NCI-H187 (cell line): Measurements from ENCODE around the gene PPP6C.
"Not testable (repeated sequence)": the region's sequence is repeated elsewhere in the genome, so short reads cannot be mapped to it uniquely, and the experiment has no call there.

ENCODE experiments used
- DNase-seq, 2 experiments: peaks; one replicate each; lab custom pipeline; 2025; lab: John Stamatoyannopoulos, UW

Gene PPP6C

DNA sequence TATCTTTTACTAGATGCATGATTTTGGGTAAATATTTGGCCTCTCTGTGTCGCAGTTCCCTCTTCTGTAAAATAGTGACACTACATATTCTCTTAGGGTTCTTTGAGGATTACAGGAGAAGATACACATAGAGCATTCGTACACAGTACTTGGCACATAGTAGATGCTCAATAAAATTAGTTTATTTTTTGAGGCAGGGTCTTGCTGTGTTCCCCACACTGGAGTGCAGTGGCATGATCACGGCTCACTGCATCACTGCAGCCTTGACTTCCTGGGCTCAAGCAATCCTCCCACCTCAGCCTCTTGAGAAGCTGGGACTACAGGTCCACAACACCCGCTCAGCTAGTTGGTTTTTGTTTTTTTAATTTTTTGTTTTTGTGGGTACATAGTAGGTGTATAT lies 47.9 kb downstream of the PPP6C start:
- no peak for DNase-seq

DNA sequence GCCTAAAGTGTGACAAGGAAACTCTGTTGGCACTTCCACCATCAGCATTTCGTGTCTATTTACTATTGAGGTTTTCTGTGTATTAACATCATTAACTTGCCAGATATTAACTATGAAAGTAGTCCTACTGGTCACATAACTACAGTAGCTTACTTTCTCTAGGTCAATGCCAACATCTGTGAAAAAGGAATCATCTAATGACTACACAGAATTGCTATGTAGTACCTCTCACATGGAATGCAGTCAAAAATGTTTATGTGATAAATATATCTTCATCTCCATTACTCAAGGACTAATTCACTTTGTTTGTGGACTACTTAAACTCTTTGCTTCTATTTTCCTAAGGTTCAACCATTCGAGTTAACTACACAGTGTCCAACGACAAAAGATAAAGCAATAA lies 48.4 kb downstream of the PPP6C start:
- DNase-seq: no peak

DNA sequence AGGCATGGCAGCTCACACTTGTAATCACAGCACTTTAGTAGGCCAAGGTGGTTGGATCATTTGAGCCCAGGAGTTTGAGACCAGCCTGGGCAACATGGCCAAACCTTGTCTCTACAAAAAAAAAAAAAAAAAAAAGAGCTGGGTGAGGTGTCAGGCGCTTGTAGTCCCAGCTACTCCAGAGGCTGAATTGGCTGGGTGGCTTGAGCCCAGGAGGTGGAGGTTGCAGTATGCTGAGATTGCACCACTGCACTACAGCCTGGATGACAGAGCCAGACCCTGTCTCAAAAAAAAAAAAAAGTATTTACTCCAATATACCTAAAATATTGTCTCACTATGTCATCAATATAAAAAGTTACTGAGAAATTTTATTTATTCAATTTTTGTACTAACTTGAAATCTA lies 49.0 kb downstream of the PPP6C start:
- DNase-seq: no peak

DNA sequence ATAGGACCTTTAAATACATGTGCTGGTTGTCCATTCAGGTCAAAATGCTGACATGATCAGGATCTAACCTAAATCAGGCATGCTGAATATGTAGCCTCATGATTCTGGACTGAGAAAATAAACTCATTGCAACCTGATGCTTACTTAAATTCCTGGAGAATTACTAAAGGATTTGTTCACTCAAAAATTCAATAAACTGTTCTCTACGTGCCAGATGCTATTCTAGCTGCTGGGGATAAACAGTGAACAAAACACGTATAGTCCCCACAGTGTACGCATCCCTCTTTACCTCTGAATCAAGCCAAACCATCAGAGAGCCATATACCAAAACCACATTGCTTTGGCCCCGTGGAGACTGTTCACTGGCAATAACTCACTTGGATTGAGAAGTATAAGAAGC lies 52.4 kb downstream of the PPP6C start:
- DNase-seq: no peak

DNA sequence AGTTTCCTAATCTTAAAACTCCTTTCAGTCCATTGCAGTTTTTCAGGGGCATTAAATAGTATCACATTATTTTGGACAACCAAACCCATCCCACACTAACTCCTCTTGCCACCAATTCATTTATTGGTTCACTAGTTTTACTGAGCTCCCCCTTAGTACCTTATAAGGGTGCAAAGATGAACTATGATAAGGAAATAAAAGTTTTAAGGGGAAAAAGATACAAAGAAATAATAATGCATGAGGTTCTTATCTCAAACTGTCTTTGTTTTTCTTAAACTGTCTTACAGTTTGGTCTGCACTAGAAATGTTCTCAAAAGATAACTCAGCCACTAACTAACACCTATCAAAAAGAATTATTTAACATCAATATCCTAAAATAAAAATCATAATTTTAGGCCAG lies 54.6 kb downstream of the PPP6C start:
- no peak for DNase-seq

DNA sequence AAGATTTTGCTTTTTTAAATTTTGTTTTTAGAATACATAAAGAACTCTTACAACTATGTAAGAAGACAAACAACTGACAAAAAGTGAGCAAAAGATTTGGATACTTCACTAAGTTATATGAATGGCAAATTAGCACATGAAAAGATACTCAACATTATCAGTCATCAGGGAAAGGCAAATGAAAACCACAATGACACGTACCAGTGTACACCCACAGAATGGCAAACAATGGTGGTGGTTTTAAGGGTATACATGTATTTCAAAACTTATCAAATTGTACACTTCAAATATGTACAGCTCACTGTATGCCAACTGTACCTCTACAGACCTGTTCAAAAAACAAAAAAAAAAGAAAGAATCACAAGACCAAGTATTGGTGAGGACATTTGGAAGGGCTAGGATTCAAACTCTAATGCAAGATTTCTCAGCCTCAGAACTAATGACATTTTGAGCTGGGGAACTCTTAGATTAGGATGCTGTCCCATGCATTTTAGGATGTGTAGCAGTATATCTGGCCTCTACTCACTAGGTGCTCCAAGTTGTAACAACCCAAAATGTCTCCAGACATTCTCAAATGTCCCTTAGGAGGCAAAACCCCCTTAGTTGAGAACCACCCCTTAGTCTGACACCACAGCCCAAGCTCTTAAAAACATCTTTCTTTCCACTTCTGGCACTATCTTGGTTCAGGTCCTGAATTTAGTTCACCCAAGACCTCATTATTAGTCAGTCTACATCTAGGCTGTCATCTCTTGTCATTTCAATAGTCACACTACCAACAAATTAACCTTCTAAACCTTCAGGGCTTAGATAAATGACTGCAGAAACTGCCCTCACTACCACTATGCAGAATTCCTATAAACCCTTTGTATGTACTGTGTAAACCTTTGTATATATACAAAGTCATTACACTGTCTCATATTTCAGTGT lies 55.9 kb downstream of the PPP6C start:
- DNase-seq: no peak

DNA sequence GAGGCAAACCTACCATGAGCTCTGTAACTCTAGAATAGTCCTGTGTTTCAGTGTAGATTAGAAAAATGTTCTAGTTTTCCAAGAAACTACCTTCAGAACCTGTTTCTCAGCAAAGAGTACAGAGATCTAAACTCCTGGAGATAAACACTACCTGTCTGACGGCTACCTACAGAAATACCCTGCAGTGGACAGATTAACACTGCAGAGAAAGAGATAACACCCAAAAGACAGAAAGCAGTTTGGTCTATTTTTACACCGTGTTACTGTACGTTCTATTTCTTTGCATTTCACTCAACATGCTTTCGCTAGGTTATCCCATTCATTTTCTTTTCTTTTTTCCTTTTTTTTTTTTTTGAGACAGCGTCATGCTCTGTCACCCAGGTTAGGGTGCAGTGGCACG lies 57.8 kb downstream of the PPP6C start:
- no peak for DNase-seq

DNA sequence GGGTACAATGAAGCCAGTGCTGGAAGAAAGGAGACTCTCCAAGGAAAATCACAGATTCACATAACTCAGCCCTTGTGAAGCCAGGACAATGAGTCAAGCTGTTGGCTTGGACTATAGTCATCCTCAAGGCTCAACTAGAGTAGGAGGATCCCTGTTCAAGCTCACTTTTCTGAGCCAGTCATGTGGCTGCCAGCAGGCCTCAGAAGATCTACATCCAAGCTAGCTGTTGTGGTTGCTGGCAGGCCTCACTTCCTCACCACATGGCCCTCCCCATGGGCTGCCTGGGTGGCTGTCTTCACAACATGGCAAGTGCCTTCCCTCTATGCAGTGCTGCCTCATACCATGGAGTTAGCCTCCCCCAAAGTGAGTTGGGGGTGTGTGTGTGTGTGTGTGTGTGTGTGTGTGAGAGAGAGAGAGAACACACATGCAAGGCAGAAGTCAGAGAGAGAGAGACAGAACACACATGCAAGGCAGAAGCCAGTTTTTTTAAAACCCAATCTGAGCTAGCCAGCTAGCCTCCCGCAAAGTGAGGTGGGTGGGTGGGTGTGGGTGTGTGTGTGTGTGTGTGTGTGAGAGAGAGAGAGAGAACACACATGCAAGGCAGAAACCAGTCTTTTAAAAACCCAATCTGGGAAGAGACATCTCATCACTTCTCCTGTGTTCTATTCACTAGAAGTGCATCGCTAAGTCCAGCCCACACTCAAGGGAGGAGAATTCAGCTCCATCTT lies 63.4 kb downstream of the PPP6C start:
- DNase-seq: no peak

DNA sequence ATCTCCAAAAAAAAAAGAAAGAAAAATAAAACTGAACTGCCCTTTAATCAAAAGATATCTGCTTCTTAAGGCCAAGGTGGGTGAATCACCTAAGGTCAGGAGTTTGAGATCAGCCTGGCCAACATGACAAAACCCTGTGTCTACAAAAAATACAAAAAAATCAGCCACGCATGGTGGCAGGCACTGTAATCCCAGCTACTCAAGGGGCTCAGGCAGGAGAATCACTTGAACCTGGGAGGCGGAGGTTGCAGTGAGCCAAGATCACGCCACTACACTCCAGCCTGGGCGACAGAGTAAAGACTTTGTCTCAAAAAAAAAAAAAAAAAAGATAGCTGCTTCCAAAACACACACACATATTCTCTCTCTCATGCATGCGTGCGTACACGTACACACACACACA lies 64.1 kb downstream of the PPP6C start:
- DNase-seq: no peak

DNA sequence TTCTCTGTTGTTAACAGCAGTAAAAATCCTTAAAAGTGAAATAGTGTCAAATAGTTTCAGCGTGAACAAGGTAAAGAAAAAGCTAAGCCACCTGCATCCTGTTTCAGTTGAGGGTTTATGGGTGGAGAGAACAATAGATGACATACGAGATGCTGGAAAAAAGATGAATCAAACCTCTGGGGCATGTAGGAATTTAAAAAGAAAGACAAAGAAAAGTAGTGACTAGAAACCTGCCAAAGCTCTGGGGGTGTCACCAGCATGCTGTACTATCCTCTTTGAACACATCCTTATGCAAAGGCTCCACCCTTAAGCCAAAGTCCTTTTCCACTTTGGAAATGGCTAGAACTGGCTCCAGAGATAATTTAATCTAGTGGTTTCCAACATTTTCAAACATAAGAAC lies 68.5 kb downstream of the PPP6C start:
- no peak for DNase-seq

DNA sequence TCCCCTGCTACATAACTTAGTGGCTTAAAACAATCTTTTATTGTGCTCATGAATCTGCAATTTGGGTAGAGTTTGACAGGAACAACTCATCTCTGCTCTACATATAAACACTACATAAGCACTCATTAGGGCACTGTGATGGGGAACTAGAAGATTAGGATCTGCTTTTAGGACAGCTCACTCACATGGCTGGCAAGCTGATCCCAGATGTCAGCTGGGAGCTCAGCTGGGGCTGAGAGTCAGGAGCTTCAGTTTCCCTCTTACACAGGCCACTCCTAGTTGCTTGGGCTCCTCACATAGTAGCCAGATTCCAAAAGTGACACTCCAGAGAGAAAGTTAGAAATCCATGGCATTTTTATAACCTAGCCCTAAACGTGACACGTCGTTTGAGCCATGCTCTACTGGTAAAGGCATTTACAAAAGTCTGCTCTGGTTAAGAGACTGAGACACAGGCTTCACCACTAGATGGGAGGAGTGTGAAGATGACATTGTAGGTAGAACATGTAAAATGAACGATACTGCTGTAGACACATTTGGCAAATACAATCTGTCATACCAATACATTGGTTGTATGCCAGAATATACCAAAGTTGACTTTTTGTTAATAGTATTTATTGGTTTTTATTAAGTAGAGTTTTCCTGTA lies 69.8 kb downstream of the PPP6C start:
- no peak for DNase-seq

DNA sequence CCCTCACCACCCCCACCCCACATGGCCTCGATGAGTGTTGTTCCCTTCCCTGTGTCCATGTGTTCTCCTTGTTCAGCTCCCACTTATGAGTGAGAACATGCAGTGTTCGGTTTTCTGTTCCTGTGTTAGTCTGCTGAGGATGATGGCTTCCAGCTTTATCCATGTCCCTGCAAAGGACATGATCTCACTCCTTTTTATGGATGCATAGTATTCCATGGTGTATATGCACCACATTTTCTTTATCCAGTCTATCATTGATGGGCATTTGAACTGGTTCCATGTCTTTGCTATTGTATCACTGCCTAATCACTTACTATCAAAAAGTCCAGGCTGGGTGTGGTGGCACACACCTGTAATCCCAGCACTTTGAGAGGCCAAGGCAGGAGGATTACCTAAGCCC lies 70.9 kb downstream of the PPP6C start:
- not testable (repeated sequence) for DNase-seq

DNA sequence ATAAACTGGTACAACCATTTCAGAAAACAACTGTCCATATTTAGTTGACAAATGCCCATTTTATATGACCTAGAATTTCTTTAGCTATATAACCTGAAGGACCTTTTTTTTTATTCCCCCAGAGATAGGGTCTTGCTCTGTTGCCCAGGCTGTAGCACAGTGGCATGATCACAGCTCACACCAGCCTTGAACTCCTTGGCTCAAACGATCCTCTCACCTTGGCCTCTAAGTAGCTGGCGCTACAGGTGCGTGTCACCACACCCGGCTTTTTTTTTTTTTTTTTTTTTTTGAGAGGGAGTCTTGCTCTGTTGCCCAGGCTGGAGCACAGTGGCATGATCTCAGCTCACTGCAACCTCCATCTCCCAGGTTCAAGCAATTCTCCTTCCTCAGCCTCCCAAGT lies 75.1 kb downstream of the PPP6C start:
- DNase-seq: not testable (repeated sequence)

DNA sequence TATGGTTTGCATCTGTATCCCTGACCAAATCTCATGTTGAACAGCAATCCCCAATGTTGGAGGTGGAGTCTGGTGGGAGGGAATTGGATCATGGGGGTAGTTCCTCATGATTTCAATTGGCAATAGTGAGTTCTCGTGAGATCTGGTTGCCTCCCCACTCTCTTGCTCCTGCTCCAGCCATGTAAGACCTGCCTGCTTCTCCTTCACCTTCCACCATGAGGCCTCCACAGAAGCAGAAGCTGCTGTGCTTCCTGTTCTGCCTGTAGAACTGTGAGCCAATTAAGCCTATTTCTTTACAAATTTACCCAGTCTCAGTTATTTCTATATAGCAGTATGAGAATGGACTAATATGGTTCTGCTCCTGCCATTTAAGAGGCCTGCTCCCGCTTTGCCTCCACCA lies 79.1 kb downstream of the PPP6C start:
- DNase-seq: no peak

DNA sequence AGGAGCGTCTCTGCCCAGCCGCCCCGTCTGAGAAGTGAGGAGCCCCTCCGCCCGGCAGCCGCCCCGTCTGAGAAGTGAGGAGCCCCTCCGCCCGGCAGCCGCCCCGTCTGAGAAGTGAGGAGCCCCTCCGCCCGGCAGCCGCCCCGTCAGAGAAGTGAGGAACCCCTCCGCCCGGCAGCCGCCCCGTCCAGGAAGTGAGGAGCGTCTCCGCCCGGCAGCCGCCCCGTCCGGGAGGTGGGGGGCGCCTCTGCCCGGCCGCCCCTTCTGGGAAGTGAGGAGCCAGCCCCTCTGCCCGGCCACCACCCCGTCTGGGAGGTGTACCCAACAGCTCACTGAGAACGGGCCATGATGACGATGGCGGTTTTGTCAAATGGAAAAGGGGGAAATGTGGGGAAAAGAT lies 81.1 kb downstream of the PPP6C start:
- DNase-seq: not testable (repeated sequence)

DNA sequence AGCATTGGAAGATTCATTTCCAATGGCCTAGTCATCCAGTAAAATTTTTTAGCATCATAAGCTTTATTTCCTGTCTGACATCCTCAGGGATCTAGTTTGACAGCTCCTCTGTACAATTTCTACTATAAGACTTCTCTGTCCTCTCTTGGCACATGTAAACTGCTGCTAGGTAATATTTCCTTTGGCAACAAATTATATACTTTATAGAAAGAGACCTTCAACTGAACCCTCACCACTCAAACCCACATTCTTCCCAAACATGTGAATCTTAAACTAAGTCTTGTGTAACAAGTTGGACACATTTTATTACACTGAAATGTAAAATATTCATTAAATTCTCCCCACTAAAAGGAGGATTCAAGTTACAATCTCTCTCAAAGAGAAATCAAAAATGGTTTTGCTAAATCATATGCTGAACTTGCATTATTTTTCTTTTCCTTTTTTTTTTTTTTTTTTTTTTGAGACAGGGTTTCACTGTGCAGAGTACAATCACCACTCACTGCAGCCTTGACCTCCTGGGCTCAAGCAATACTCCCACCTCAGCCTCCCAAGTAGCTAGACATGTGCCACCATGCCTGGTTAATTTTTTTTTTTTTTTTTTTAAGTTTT lies 83.2 kb downstream of the PPP6C start:
- no peak for DNase-seq

DNA sequence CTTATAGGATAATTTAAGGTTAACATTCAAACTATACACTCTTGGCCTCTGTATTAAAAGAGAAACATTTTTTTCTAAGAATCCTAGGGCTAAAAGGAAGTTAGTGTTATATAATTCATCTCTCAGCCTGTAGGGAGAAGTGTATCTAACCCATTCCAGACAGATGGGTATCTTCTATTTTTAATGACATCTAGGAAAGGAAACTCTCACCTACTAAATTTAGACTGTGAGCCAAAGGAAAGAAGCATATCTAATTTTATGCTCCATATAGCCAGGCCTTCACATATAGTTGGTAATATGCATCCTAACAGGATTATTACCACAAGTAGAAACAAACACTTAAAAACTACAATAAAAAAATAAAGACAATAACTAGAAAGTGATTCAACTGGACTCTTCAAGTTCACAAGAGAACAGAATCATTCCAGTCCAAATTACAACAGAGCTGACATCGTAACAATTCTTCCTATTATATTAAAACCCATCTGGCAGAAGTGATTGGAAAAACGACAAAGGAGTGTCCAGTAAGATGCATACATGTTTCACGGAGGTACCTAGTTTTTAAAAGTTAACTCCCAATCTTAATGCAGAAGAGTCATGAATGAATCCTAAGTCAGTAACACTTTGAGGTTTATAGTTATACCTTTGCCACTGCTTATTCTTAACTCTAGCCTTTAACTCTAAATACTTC lies 85.7 kb downstream of the PPP6C start:
- DNase-seq: no peak

DNA sequence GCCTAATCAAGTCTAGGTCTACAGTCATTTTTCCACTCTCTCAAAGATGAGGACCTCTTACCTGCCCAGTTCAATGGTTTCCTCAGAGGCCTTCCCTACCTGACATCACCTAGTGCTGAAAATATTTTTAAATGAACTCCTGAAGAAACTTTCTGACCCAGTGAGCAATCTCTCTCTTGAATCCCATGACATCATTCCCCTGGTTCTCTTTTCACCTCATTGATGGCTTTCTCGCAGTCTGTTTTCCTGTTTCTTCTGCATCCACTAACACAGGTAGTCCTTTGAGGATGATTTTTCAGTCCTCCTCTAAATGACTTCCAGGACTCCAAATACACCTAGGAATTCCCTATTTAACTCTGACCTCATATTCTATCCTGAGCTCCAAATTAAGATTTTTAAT lies 86.6 kb downstream of the PPP6C start:
- no peak for DNase-seq

DNA sequence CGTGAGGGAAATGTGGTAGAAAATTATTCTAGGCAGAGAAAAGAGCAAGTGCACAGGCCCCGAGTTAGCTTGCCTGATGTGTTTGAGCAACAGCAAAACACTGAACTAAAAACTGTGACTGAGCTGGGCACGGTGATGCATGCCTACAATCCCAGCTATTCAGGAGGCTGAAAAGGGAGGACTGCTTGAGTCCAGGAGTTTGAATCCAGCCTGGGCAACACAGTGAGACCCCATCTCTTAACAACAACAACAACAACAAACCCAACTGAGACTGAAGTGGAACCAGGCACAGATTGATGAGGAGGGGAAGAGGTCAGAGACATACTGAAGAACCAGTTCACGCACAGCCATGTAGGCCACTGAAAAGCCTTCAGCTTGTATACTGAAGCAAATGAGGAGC lies 88.8 kb downstream of the PPP6C start:
- no peak for DNase-seq

DNA sequence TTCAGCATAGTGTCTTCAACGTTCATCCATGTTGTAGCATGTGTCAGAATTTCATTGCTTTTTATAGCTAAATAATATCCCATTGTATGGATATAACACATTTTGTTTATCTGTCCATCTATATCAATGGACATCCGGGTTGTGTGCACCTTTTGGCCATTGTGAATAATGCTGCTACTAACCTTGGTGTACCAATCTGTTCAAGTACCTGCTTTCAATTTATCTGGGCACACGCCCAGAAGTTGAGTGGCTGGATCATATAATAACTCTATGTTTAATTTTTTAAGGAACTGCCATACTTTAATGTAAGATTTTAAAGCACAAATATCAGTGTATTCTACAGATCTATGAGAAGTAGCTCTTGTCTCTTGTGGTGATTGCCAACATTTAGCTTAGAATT lies 89.8 kb downstream of the PPP6C start:
- DNase-seq: no peak
